Pulmonary artery endothelial cell (primary cell): ENCODE results near the gene RFLNA. TPM values are rescaled to one million over a fixed set of nuclear protein-coding genes. Genes with fewer than 3 reads are reported as not detected.

Experiments
- DNase-seq: peaks from one replicate; pipeline ENCODE4 v3.0.0-alpha.2; 2011; ENCODE audit warnings: low read depth, low spot score
- total RNA-seq: library from RNA; depleted of rRNA; stranded (reverse); fragments of >200 nt; gene quantifications from 2 replicates; pipeline ENCODE4 v1.2.3, GENCODE V29; 2014

The RFLNA gene
- total RNA-seq, 1 donor from 2014 or later = 23.9 TPM

GRCh38 chr12:124335426-124336183 is 40.7 kb downstream of the RFLNA start:
- no peak for DNase-seq

DNA sequence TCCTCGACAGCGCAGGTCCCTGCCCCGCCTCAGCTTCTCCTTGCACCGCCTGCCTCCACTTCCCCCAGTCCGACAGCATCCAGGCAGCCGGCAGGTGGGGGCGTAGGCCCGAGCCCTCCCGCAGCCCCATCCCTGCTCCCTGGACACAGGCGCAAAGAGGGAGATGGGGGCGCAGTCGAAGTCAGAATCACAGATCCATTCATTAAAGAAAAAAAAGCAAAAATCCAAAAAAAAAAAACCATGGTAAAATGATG is 41.2 kb downstream of the RFLNA start:
- no peak for DNase-seq

- no peak for DNase-seq
Observed at GRCh38 chr12:124336742-124337520, 42.0 kb downstream of the RFLNA start.

- DNase-seq = no peak
Observed at GRCh38 chr12:124337622-124338021, 42.7 kb downstream of the RFLNA start.

GRCh38 chr12:124338448-124338847 is 43.6 kb downstream of the RFLNA start:
- no peak for DNase-seq

- no peak for DNase-seq
Observed at GRCh38 chr12:124338876-124339603, 44.1 kb downstream of the RFLNA start.

DNA sequence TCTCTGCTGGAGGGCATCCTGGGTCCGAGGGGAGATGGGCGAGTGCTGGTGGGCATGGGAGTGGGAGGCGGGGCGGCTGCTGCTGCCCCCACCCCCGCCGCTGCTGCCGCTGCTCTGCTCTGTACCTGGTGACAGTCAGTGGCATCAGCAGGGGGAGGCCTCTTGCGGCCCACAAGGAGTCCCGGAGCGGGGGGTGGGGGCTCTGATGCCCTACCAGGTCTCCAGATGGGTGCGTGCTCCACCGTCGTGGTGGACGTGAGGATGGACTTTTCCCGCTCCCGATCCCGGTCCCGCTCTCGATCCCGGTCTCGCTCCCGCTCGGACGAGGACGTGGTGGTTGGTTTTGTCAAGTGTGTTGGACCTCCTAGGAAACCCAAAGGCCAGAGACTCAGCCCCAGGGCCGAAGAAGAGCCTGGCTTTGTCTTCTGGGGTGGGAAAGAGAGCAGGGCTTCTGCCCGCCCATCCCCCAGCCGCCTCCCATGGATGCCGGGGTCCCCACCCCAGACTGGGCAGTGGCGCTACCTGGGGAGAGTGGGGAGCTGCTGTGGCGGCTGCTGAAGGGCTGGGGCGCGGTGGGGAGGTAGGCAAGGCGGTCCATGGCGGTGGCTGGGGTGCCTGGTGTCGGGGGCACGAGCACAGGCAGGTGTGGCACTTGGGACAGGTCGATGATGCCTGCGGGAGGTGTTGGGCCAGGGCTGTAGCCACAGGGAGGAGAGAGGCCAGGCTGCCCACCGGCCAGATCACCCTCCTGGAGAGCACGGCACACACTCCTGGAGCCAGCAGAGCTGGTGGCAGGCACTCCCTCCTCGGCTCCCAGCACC is 45.4 kb downstream of the RFLNA start:
- DNase-seq = no peak

DNA sequence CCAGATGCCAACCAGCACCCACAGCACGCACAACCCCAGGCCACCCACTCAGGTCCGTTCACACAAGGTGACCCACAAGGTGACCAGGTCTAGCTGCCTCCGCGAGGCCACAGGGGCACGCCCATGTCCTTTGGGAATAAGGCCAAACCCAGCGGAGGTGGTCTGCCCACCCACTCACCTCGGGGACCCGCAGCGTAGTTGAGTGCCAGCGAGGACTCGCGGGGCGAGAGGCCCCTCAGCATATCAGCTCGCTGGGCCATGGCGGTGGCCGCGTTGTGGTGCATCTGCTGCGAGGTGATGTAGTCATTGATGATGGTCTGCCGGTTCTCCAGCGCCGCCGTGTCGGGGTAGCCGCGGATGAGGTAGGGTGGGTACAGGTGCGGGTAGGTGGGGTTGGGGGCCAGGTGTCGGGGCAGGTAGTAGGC is 46.8 kb downstream of the RFLNA start:
- no peak for DNase-seq

DNA sequence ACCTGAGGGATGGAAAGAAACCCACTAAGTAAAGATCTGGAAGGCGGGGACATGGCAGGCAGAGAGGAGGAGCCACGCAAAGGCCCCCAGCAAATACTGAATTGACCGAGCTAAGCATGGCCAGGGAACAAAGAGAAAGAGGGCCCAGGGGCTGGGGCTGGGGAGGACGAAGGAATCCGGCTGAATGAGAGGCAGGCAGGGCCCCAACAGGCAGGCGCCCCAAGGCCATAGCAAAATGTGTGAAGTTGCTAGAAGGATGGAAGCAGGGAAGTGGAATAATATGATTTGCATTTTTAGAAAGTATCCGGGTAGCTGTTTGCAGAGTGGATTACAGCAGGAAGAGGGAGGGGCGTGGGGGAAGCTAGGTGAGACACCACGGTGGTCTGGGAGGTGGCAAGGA is 49.1 kb downstream of the RFLNA start:
- no peak for DNase-seq

DNA sequence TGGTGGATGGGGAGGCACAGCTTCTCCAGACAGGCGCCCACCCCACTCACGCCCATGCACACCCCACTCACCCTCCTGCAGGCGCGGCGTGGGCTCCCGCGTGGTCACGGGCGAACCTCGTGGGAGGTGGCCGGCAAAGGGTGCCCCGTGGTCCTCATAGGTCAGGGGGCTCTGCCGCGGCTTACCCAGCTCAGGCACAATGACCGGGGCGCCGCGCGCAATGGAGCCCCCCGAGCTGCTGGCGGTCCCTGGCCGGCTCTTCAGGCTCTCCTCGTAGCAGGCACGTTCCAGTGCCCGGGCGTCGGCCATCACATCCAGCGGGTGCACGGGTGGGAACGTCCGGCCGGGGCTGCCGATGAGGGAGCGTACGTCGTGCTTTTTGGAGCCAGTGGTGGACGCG is 49.6 kb downstream of the RFLNA start:
- no peak for DNase-seq

DNA sequence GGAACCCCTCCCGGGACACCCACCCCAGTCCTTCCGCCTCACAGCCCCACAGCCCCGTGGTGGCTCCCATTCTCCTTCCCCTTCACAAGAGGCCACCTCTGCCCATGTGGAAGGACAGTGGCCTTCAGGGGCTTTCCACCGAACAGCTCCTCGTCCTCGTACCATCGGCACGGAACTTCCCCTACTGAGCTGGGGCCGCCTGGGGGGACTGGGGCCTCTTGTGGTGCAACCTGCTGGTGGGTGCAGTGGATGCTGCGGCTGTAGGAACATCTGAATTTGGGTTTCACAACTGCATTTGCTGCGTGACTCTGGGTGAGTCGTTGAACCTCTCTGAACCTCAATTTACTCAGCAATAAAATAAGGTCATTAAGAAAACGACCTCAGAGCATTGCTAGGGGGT is 50.9 kb downstream of the RFLNA start:
- no peak for DNase-seq

DNA sequence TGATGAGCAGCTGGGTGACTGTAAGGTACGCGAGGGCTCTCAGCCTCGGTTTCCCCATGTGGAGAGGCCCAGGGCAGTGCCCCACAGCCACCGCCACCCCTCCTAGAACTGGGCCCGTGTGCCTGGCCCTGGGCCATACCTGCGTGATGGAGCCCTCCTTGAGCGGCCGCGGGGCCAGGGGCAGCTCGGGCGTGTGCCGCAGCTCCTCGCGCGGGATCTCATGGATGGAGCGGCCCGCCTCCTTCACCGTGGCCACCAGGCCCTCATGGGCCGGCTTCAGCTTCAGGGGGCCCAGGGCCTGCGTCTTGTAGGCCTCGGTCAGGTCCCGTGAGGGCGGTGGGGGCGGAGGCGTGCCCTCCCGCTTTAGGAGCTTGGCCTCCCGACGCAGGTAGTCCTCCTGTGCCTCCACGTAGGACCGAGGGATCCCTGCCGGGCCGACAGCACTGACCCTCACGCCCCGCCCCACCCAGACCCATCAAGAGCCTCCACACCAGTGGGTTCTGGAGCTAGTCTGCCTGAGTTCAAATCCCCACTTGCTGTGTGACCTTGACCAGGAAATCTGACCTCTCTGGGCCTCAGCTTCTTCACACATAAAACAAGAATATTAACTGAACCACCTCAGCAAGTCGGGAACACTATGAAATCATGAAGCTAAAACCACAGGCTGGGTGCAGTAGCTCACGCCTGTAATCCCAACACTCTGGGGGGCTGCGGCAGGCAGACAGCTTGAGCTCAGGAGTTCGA is 51.7 kb downstream of the RFLNA start:
- DNase-seq = no peak

DNA sequence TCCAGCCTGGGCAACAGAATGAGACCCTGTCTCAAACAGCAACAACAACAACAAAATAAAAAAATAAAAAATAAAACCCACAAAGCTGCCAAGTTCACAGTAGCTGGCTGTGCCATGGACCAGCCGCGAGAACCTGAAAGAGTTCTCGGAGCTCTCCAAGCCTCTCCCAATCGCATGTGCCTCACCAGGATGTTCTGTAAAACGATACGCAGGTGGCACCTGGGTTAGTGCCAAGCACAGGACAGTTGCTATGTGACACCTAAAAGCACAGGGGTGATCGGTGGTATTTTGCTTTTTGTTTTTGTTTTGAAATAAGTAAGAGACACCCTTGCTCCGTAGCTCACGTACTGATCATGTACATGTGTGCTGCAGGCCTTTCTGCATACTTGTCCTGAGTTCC is 52.4 kb downstream of the RFLNA start:
- no peak for DNase-seq

DNA sequence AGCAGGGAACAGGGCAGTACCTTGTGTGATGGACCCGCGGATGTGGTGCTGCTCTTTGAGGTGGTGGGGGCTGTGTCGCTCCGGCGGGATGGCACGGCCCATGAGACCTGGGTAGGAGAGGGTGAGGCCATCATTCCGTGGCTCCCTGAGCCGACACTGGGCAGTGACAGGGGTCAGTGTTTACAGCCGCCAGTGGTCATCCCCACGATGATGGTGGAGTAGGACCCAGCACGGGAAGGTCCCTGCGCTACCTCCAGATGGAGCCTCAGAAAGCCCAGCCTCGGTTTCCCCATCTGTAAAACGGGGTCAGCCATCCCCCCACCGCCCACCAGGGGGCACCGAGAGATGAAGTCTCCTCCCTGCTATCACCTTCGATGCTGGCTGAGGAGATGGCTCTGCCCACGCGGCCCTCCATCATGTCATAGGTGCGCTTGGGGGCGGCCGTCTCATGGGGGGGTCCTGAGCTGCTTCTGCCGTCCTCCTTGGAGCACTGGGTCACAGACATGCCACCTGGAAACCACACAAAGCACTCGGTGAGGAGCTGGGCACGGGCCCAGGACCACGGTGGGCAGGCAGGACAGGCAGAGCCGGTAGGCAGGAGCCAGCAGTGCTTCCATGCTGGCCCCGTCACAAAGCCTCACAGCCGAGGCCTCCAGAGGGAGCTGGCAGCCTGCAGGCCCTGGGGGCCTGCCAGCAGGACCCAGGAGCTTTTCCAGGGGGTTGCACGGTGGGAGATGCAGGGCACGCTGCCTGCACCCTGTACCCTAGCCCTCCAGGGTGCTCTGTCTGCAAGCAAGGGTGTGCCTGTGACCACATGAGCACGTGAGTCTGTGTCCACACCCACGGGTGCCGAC is 53.1 kb downstream of the RFLNA start:
- DNase-seq = no peak

DNA sequence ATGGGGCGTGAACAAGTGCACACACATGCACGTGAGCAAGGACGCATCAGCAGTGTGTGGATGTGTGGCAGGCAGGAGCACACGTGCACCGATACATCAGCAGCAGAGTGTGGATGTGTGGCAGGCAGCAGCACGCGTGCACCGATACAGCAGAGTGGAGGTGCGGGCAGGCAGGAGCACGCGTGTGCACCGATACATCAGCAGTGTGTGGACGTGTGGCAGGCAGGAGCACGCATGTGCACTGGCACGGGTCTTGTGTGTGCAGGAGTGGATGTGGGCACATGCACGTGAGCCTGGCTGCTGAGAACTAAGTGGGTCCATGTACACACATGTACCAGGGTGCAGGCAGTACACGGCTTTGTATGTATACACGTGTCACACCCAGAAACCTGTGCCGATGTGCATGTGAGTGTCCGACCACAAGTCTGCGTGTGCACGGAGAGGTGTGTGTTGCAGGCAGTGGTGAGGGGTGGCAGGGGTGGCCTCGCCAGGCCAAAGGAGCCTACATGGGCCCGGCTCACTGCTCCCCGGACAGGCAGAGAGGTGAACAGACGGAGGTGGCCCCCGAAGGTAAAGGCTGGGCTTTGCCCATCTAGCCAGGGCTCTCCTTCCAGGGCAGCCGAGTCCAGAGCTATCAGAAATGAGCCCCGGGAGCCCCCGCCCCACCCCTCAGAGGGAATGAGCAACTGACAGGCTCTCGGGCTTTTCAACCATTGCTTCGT is 53.9 kb downstream of the RFLNA start:
- no peak for DNase-seq

GRCh38 chr12:124350491-124350890 is 55.6 kb downstream of the RFLNA start:
- no peak for DNase-seq

GRCh38 chr12:124351422-124351821 is 56.5 kb downstream of the RFLNA start:
- DNase-seq = no peak

DNA sequence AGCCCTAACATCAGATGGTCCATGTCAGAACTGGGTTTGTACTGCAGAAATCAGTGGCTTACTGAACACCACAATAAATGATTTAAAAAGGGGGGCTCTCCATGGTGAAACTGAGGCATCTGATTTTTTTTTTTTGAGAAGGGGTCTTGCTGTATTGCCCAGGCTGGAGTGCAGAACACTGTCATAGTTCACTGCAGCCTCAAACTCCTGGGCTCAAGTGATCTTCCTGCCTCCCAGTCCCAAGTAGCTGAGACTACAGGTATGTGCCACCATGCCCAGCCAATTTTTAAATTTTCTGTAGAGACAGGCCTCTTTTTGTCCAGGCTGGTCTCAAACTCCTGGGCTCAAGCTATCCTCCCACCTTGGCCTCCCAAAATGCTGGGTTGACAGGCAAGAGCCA is 57.4 kb downstream of the RFLNA start:
- no peak for DNase-seq

DNA sequence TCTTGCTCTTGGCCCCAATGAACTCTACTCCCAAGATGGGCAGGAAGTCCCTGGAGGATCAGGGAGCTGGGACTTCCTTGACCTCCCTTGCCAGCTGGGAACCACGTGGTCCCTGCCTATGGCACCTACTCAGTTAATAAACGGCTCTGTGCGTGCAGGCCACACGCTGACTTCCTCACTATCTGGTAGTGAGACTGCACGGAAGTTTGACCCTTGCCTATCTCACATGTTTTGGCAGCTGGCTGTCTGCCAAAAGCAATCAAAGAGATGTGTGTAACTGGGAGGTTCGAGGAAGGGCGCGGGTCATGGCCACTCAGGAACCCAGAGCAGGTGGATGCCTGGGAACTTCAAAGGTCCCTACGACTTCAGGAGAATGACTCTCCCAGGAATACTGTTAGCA is 57.9 kb downstream of the RFLNA start:
- no peak for DNase-seq
